ENCODE data around the gene DNAAF3. TPM values are rescaled to one million over a fixed set of nuclear protein-coding genes. Genes with fewer than 3 reads are reported as not detected.

DNAAF3 gene
- total RNA-seq, 1 experiment from 2014 or later, result 4.9 TPM

GRCh38 chr19:55147545-55148251 is 18.7 kb downstream of the DNAAF3 start:
- BruUV-seq (replicated peaks), result no TSS peak
- CTCF ChIA-PET, result interaction anchor here (0.6 to 3.6 kb wide), 9 partner anchors 8 to 362 kb away, joined by 3 to 21 read pairs (median 3); no protein-coding TSS in a partner anchor
- peaks cover 9% of the 10 kb centered on the region for H3K9me3 Mint-ChIP-seq (ENCODE audit: unreplicated experiment)
- TF ChIP-seq CTCF (IDR thresholded peaks at IDR 0.05; ENCODE audit: unreplicated experiment), result no peak
- intact Hi-C loops (cut with micrococcal nuclease), result loop anchor here (2.0 kb wide), 2 partner anchors 19 to 69 kb away; partner anchors contain the start of gene DNAAF3
- H3K4me1 Mint-ChIP-seq (ENCODE audit: insufficient read depth, unreplicated experiment), result peaks cover 14% of the 10 kb centered on the region
- H3K4me3 Mint-ChIP-seq (ENCODE audit: unreplicated experiment), result no peak overlapping the region
- no peak for DNase-seq (ENCODE audit: unreplicated experiment)
- POLR2A ChIA-PET, result interaction anchor here (0.8 to 1.4 kb wide), 4 partner anchors 12 to 451 kb away, joined by 3 to 5 read pairs (median 4); partner anchors contain the start of gene FIZ1
- H3K36me3 Mint-ChIP-seq (ENCODE audit: insufficient read depth, unreplicated experiment), result no peaks in the 10 kb centered on the region
- H3K27ac Mint-ChIP-seq (ENCODE audit: low read depth, unreplicated experiment), result no peak overlapping the region
- peaks cover 24% of the 10 kb centered on the region for H3K27me3 Mint-ChIP-seq (ENCODE audit: insufficient read depth, unreplicated experiment)

- intact Hi-C loops (cut with micrococcal nuclease), result loop anchor here (2.0 kb wide), 2 partner anchors 20 to 70 kb away; partner anchors contain the start of gene DNAAF3
- Mint-ChIP-seq H3K9me3 (ENCODE audit: unreplicated experiment) (peaks cover 2% of the 10 kb centered on the region), H3K27me3 (ENCODE audit: insufficient read depth, unreplicated experiment) (peaks cover 24% of the 10 kb centered on the region), H3K36me3 (ENCODE audit: insufficient read depth, unreplicated experiment) (no peaks in the 10 kb centered on the region), H3K4me1 (ENCODE audit: insufficient read depth, unreplicated experiment) (peaks cover 14% of the 10 kb centered on the region), H3K27ac (ENCODE audit: low read depth, unreplicated experiment) (no peak overlapping the region), H3K4me3 (ENCODE audit: unreplicated experiment) (peak overlapping the region; percentile 69)
- ChIA-PET POLR2A (interaction anchor here (0.6 to 1.7 kb wide), 8 partner anchors 13 to 330 kb away, joined by 3 to 5 read pairs (median 4); partner anchors contain the start of genes ISOC2, PPP6R1 and ZNF628), CTCF (interaction anchor here (0.5 to 3.6 kb wide), 18 partner anchors 9 to 958 kb away, joined by 3 to 21 read pairs (median 3); no protein-coding TSS in a partner anchor)
- TF ChIP-seq CTCF (IDR thresholded peaks at IDR 0.05; ENCODE audit: unreplicated experiment), result no peak
- no TSS peak for BruUV-seq (replicated peaks)
- DNase-seq (ENCODE audit: unreplicated experiment), result peak; percentile 61
Measured at GRCh38 chr19:55146705-55147273, 19.6 kb downstream of the DNAAF3 start.

- TF ChIP-seq CTCF (IDR thresholded peaks at IDR 0.05; ENCODE audit: unreplicated experiment), result peak; percentile 81
- Mint-ChIP-seq H3K27ac (ENCODE audit: low read depth, unreplicated experiment) (no peak overlapping the region), H3K4me1 (ENCODE audit: insufficient read depth, unreplicated experiment) (peaks cover 14% of the 10 kb centered on the region), H3K27me3 (ENCODE audit: insufficient read depth, unreplicated experiment) (peaks cover 24% of the 10 kb centered on the region), H3K4me3 (ENCODE audit: unreplicated experiment) (peak overlapping the region; percentile 69), H3K36me3 (ENCODE audit: insufficient read depth, unreplicated experiment) (no peaks in the 10 kb centered on the region), H3K9me3 (ENCODE audit: unreplicated experiment) (no peaks in the 10 kb centered on the region)
- no TSS peak for BruUV-seq (replicated peaks)
- ChIA-PET CTCF (interaction anchor here (0.6 to 3.6 kb wide), 12 partner anchors 11 to 469 kb away, joined by 3 to 21 read pairs (median 3); no protein-coding TSS in a partner anchor), POLR2A (interaction anchor here (0.7 to 1.7 kb wide), 6 partner anchors 14 to 330 kb away, joined by 3 to 5 read pairs (median 4); partner anchors contain the start of genes PPP6R1 and ZNF628)
- DNase-seq (ENCODE audit: unreplicated experiment), result peak; percentile 51
- intact Hi-C loops (cut with micrococcal nuclease), result loop anchor here (2.0 kb wide), 2 partner anchors 21 to 71 kb away; partner anchors contain the start of gene DNAAF3
Measured at GRCh38 chr19:55146078-55146704, 20.2 kb downstream of the DNAAF3 start.

Measured in MCF 10A (cell line).